ENCODE data around the gene RCC1.
A peak's percentile ranks its signal among the peaks of the same experiment; 100 is the strongest.

The RCC1 gene

DNA sequence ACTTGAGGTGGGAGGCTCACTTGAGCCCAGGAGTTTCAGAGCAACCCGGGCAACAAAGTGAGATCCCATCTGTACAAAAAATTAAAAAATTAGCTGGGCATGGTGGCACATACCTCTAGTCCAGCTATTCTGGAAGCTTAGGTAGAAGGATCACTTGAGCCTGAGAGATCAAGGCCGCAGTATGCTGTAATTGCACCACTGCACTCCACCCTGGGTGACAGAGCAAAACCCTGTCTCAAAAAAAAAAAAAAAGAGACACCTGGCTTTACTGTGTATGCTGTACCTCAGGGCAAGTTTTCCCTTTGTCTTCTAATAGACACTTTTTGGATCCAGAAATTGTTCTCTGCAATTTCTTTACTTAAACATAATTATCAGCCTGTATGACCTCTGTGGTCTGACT lies 23.1 kb upstream of the RCC1 start:
- Histone ChIP-seq H3K9me3 (ENCODE audit: control insufficient read depth, insufficient read depth, low read length) (no peaks in the 10 kb centered on the region), H3K36me3 (ENCODE audit: control insufficient read depth, insufficient read depth, low read length) (peaks cover 20% of the 10 kb centered on the region; the same call in 1 of the 2 replicates), H3K4me1 (ENCODE audit: control insufficient read depth, insufficient read depth, low read length) (no peaks in the 10 kb centered on the region), H3K4me3 (ENCODE audit: low read length) (no peak overlapping the region), H3K27ac (ENCODE audit: low read length) (no peak overlapping the region), H3K27me3 (ENCODE audit: control insufficient read depth, insufficient read depth, low read length) (no peaks in the 10 kb centered on the region)
- WGBS (ENCODE audit: insufficient coverage, insufficient read length) = no CpG with 5 or more reads among the region's 2 CpGs
- DNase-seq (ENCODE audit: low read depth, low spot score) = no peak

GRCh38 chr1:28494737-28495136 lies 11.1 kb upstream of the RCC1 start:
- Histone ChIP-seq H3K9me3 (ENCODE audit: control insufficient read depth, insufficient read depth, low read length) (no peaks in the 10 kb centered on the region), H3K27ac (ENCODE audit: low read length) (no peak overlapping the region), H3K36me3 (ENCODE audit: control insufficient read depth, insufficient read depth, low read length) (peaks cover 11% of the 10 kb centered on the region; the same call in 1 of the 2 replicates), H3K27me3 (ENCODE audit: control insufficient read depth, insufficient read depth, low read length) (no peaks in the 10 kb centered on the region; the same call in 1 of the 2 replicates), H3K4me1 (ENCODE audit: control insufficient read depth, insufficient read depth, low read length) (no peaks in the 10 kb centered on the region), H3K4me3 (ENCODE audit: low read length) (no peak overlapping the region)
- no peak for DNase-seq (ENCODE audit: low read depth, low spot score)
- WGBS (ENCODE audit: insufficient coverage, insufficient read length) = no CpG with 5 or more reads among the region's 1 CpG

DNA sequence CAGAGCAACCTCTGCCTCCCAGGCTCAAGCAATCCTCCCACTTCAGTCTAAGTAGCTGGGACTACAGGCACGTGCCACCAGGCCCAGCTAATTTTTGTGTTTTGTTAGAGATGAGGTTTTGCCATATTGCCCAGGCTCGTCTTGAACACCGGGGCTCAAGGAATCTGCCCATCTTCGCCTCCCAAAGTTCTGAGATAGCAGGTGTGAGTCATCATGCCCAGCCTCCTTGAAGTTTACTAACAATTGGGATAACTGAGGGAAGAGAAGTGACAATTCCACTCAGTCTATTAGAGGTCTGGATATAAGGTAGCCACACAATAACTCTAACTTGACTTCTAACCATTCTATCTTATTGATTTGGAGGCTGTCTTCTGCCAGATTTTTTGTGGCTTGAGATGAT lies 6.3 kb upstream of the RCC1 start:
- H3K36me3 ChIP-seq (ENCODE audit: control insufficient read depth, insufficient read depth, low read length) = peaks cover 6% of the 10 kb centered on the region; the same call in 1 of the 2 replicates
- no peaks in the 10 kb centered on the region for H3K27me3 ChIP-seq (ENCODE audit: control insufficient read depth, insufficient read depth, low read length)
- H3K27ac ChIP-seq (ENCODE audit: low read length) = no peak overlapping the region
- no CpG with 5 or more reads among the region's 4 CpGs for WGBS (ENCODE audit: insufficient coverage, insufficient read length)
- no peak overlapping the region for H3K4me3 ChIP-seq (ENCODE audit: low read length)
- H3K4me1 ChIP-seq (ENCODE audit: control insufficient read depth, insufficient read depth, low read length) = no peaks in the 10 kb centered on the region
- H3K9me3 ChIP-seq (ENCODE audit: control insufficient read depth, insufficient read depth, low read length) = no peaks in the 10 kb centered on the region
- no peak for DNase-seq (ENCODE audit: low read depth, low spot score)

DNA sequence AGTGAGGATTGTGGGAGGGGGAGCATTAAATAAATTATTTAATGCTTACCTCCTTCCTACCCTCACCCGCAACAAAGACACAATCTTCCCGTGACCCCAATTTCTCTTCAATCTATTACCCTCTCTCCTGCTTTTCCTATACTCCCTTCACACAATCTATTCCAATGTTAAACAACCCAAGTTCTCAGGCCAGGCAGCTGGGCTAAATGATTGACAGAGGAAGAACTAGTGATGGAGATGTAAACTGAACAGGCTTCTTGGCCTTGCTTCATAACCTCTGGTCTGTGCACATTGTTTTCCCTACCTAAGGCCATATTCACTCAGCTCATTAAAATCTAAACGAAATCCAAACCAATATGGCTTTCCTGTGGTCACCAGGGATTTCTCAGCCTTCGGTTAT lies 3.9 kb upstream of the RCC1 start:
- DNase-seq (ENCODE audit: low read depth, low spot score) = no peak

DNA sequence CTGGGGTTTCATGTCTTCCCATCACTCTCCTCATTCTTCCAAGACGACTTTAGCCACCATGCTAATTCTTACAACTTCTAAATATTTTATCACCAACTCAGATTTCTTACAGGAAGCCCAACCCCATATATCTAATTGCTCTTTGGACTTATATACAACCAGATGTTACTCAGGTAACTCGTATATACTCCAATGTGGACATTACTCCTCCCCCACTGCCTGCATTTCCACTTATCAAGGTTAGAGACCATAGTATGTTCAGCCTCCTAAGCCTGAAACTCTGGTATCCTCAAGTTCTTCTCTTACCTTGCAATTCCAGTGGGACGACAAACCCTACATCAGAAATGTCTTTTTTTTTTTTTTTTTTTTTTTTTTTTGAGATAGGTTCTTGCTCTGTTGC lies 2.7 kb upstream of the RCC1 start:
- Histone ChIP-seq H3K36me3 (ENCODE audit: control insufficient read depth, insufficient read depth, low read length) (peaks cover 15% of the 10 kb centered on the region; the same call in 1 of the 2 replicates), H3K9me3 (ENCODE audit: control insufficient read depth, insufficient read depth, low read length) (no peaks in the 10 kb centered on the region), H3K4me1 (ENCODE audit: control insufficient read depth, insufficient read depth, low read length) (no peaks in the 10 kb centered on the region), H3K27me3 (ENCODE audit: control insufficient read depth, insufficient read depth, low read length) (no peaks in the 10 kb centered on the region), H3K27ac (ENCODE audit: low read length) (no peak overlapping the region), H3K4me3 (ENCODE audit: low read length) (no peak overlapping the region)
- no peak for DNase-seq (ENCODE audit: low read depth, low spot score)
- 100% methylated on average over 1 of the region's 3 CpGs for WGBS (ENCODE audit: insufficient coverage, insufficient read length)

More for the DNA sequence above, 3.9 kb upstream of the RCC1 start:
- no peak overlapping the region for H3K27ac ChIP-seq (ENCODE audit: low read length)
- H3K27me3 ChIP-seq (ENCODE audit: control insufficient read depth, insufficient read depth, low read length) = no peaks in the 10 kb centered on the region
- no peaks in the 10 kb centered on the region for H3K9me3 ChIP-seq (ENCODE audit: control insufficient read depth, insufficient read depth, low read length)
- 100% methylated on average over 1 of the region's 4 CpGs for WGBS (ENCODE audit: insufficient coverage, insufficient read length)
- peaks cover 7% of the 10 kb centered on the region; the same call in 1 of the 2 replicates for H3K36me3 ChIP-seq (ENCODE audit: control insufficient read depth, insufficient read depth, low read length)
- no peaks in the 10 kb centered on the region for H3K4me1 ChIP-seq (ENCODE audit: control insufficient read depth, insufficient read depth, low read length)
- H3K4me3 ChIP-seq (ENCODE audit: low read length) = no peak overlapping the region

GRCh38 chr1:28506907-28507246 lies 1.0 kb downstream of the RCC1 start:
- Histone ChIP-seq H3K9me3 (ENCODE audit: control insufficient read depth, insufficient read depth, low read length) (no peaks in the 10 kb centered on the region), H3K36me3 (ENCODE audit: control insufficient read depth, insufficient read depth, low read length) (peaks cover 45% of the 10 kb centered on the region; the same call in 1 of the 2 replicates), H3K4me3 (ENCODE audit: low read length) (peak overlapping the region; percentile 83), H3K27ac (ENCODE audit: low read length) (peak overlapping the region; percentile 89), H3K4me1 (ENCODE audit: control insufficient read depth, insufficient read depth, low read length) (peaks cover 5% of the 10 kb centered on the region; the same call in 1 of the 2 replicates), H3K27me3 (ENCODE audit: control insufficient read depth, insufficient read depth, low read length) (no peaks in the 10 kb centered on the region)
- WGBS (ENCODE audit: insufficient coverage, insufficient read length) = no CpG with 5 or more reads among the region's 14 CpGs
- no peak for DNase-seq (ENCODE audit: low read depth, low spot score)

- peaks cover 5% of the 10 kb centered on the region; the same call in 1 of the 2 replicates for H3K4me1 ChIP-seq (ENCODE audit: control insufficient read depth, insufficient read depth, low read length)
Observed at GRCh38 chr1:28507247-28507645, 1.4 kb downstream of the RCC1 start.

GRCh38 chr1:28507646-28508434 lies 2.0 kb downstream of the RCC1 start:
- H3K27me3 ChIP-seq (ENCODE audit: control insufficient read depth, insufficient read depth, low read length) = no peaks in the 10 kb centered on the region
- H3K36me3 ChIP-seq (ENCODE audit: control insufficient read depth, insufficient read depth, low read length) = peaks cover 45% of the 10 kb centered on the region; the same call in 1 of the 2 replicates
- no peak for DNase-seq (ENCODE audit: low read depth, low spot score)
- WGBS (ENCODE audit: insufficient coverage, insufficient read length) = no CpG with 5 or more reads among the region's 10 CpGs
- peak overlapping the region; percentile 83; the same call in 1 of the 2 replicates for H3K4me3 ChIP-seq (ENCODE audit: low read length)
- peak overlapping the region; percentile 89 for H3K27ac ChIP-seq (ENCODE audit: low read length)
- peaks cover 5% of the 10 kb centered on the region; the same call in 1 of the 2 replicates for H3K4me1 ChIP-seq (ENCODE audit: control insufficient read depth, insufficient read depth, low read length)
- no peaks in the 10 kb centered on the region for H3K9me3 ChIP-seq (ENCODE audit: control insufficient read depth, insufficient read depth, low read length)

More at GRCh38 chr1:28507247-28507645, 1.4 kb downstream of the RCC1 start:
- DNase-seq (ENCODE audit: low read depth, low spot score) = no peak
- H3K9me3 ChIP-seq (ENCODE audit: control insufficient read depth, insufficient read depth, low read length) = no peaks in the 10 kb centered on the region
- H3K4me3 ChIP-seq (ENCODE audit: low read length) = peak overlapping the region; percentile 83; the same call in 1 of the 2 replicates
- no peaks in the 10 kb centered on the region for H3K27me3 ChIP-seq (ENCODE audit: control insufficient read depth, insufficient read depth, low read length)
- WGBS (ENCODE audit: insufficient coverage, insufficient read length) = no CpG with 5 or more reads among the region's 11 CpGs
- H3K27ac ChIP-seq (ENCODE audit: low read length) = peak overlapping the region; percentile 89
- H3K36me3 ChIP-seq (ENCODE audit: control insufficient read depth, insufficient read depth, low read length) = peaks cover 45% of the 10 kb centered on the region; the same call in 1 of the 2 replicates

GRCh38 chr1:28508435-28508754 lies 2.6 kb downstream of the RCC1 start:
- H3K27me3 ChIP-seq (ENCODE audit: control insufficient read depth, insufficient read depth, low read length) = no peaks in the 10 kb centered on the region
- peak overlapping the region; percentile 24; the same call in 1 of the 2 replicates for H3K4me3 ChIP-seq (ENCODE audit: low read length)
- peaks cover 5% of the 10 kb centered on the region; the same call in 1 of the 2 replicates for H3K4me1 ChIP-seq (ENCODE audit: control insufficient read depth, insufficient read depth, low read length)
- no peak for DNase-seq (ENCODE audit: low read depth, low spot score)
- H3K27ac ChIP-seq (ENCODE audit: low read length) = peak overlapping the region; percentile 89
- H3K36me3 ChIP-seq (ENCODE audit: control insufficient read depth, insufficient read depth, low read length) = peaks cover 45% of the 10 kb centered on the region; the same call in 1 of the 2 replicates
- no CpG with 5 or more reads among the region's 5 CpGs for WGBS (ENCODE audit: insufficient coverage, insufficient read length)
- H3K9me3 ChIP-seq (ENCODE audit: control insufficient read depth, insufficient read depth, low read length) = no peaks in the 10 kb centered on the region

DNA sequence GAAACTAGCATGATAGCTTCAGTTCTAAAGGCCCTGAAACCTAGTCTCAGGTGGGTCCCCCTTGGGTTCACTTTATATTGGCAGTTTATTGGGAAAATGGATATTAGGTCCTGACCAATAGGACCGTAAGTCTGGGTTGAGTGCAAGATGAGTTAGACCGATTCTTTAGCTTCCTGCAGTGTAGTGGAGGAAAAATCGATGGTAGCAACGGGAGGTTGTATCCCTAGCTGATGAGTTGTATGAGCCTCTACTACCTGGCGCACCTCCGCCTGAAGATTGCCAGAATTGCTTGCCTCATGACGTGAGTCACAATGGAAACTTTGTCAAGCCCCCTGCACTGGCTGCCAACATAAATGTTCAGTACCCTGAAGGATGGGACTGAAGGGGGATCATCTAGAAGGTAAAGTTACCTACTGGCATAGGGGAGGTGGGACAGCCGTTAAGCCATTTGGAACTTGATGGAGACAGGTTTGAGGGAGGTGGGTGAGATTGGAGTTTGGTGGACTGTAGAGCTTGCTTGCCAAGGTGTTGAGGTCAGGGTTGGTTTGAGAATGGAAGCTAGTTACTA lies 3.9 kb downstream of the RCC1 start:
- Histone ChIP-seq H3K9me3 (ENCODE audit: control insufficient read depth, insufficient read depth, low read length) (no peaks in the 10 kb centered on the region), H3K27ac (ENCODE audit: low read length) (peak overlapping the region; percentile 67), H3K27me3 (ENCODE audit: control insufficient read depth, insufficient read depth, low read length) (no peaks in the 10 kb centered on the region), H3K4me1 (ENCODE audit: control insufficient read depth, insufficient read depth, low read length) (peaks cover 5% of the 10 kb centered on the region; the same call in 1 of the 2 replicates), H3K36me3 (ENCODE audit: control insufficient read depth, insufficient read depth, low read length) (peaks cover 45% of the 10 kb centered on the region; the same call in 1 of the 2 replicates), H3K4me3 (ENCODE audit: low read length) (no peak overlapping the region)
- DNase-seq (ENCODE audit: low read depth, low spot score) = no peak
- no CpG with 5 or more reads among the region's 8 CpGs for WGBS (ENCODE audit: insufficient coverage, insufficient read length)
